ENCODE measurements around the gene EEF2KMT. TPM values are rescaled to one million over a fixed set of nuclear protein-coding genes. Genes with fewer than 3 reads are reported as not detected.

The EEF2KMT gene
- total and polyA plus RNA-seq, 9 of the 15 experiments (the other 6 are each of a cell fraction or from before 2014, with no cell fraction given): 4.2 to 22.7 (median 12.8) TPM

GRCh38 chr16:5054876-5055865 lies 42.4 kb downstream of the EEF2KMT start:
- intact Hi-C loops (cut with micrococcal nuclease): no loop called here
- ATAC-seq: no peak
- no peak overlapping the region for H3K4me3 ChIP-seq
- CTCF ChIA-PET (ENCODE audit: low intra/inter-chr PET ratio): no interaction called here
- H3K9me1 ChIP-seq (ENCODE audit: control insufficient read depth, insufficient read depth, low read length): no peaks in the 10 kb centered on the region
- WGBS (ENCODE audit: insufficient coverage, low coverage, missing lambda C conversion rate): 8% methylated on average over 16 of the region's 16 CpGs
- no peak for FAIRE-seq
- H3K79me2 ChIP-seq (ENCODE audit: control insufficient read depth, insufficient read depth, low read length): no peaks in the 10 kb centered on the region
- H3K36me3 ChIP-seq (ENCODE audit: control insufficient read depth, insufficient read depth, low read length): no peaks in the 10 kb centered on the region
- H3K9me3 ChIP-seq (replicated peaks; ENCODE audit: control insufficient read depth, insufficient read depth, low read depth, low read length): no peaks in the 10 kb centered on the region
- no peak overlapping the region for H3K27ac ChIP-seq (ENCODE audit: extremely low read depth, low read depth, low read length)
- no peak overlapping the region for H2AFZ ChIP-seq (ENCODE audit: low read depth, low read length)
- POLR2A ChIA-PET: interaction anchor here (0.6 to 0.9 kb wide), 3 partner anchors 11 to 13 kb away, joined by 3 to 4 read pairs (median 4); no protein-coding TSS in a partner anchor
- H3K4me2 ChIP-seq (ENCODE audit: insufficient read depth, low read length): no peak overlapping the region
- DNase-seq (ENCODE audit: extremely low read depth in 1 of 4, low spot score in 3 of 4): peak in 1 of 4 experiments; percentile 5
- no TSS peak for BruUV-seq (replicated peaks)
- in situ Hi-C loops (cut with MboI): no loop called here
- no peaks in the 10 kb centered on the region for H4K20me1 ChIP-seq (replicated peaks; ENCODE audit: control insufficient read depth, insufficient read depth, low read length)
- peaks cover 12 to 47% of the 10 kb centered on the region in 2 experiments for H3K27me3 ChIP-seq (ENCODE audit: control insufficient read depth in 2 of 2, insufficient read depth in 2 of 2, low read length in 2 of 2)
- TF ChIP-seq ZBTB43 (CRISPR knock-in tag; IDR thresholded peaks at IDR 0.05): no peak
- TF ChIP-seq ZFP36 (IDR thresholded peaks at IDR 0.05; ENCODE audit: low read depth, low read length, partially characterized antibody): no peak
- no peak for TF ChIP-seq GTF2F1 (IDR thresholded peaks at IDR 0.05; ENCODE audit: low read depth, low read length)
- no peak for TF ChIP-seq ARID2 (IDR thresholded peaks at IDR 0.05)
- no peak for TF ChIP-seq HIVEP1 (CRISPR knock-in tag; IDR thresholded peaks at IDR 0.05)
- TF ChIP-seq KLF16 (IDR thresholded peaks at IDR 0.05): no peak
- no peak for TF ChIP-seq SP2 (IDR thresholded peaks at IDR 0.05; ENCODE audit: extremely low read depth, low read depth, low read length, poor library complexity, severe bottlenecking)
- TF ChIP-seq ZSCAN29 (IDR thresholded peaks at IDR 0.05): no peak
- TF ChIP-seq SNIP1 (IDR thresholded peaks at IDR 0.05; ENCODE audit: low read depth): no peak
- TF ChIP-seq ZNF444 (CRISPR knock-in tag; IDR thresholded peaks at IDR 0.05): no peak
- no peak for TF ChIP-seq ZNF707 (CRISPR knock-in tag; conservative IDR thresholded peaks at IDR 0.05)
- TF ChIP-seq NFIX (CRISPR knock-in tag; IDR thresholded peaks at IDR 0.05; ENCODE audit: low read depth): no peak
- TF ChIP-seq KAT2B (IDR thresholded peaks at IDR 0.05; ENCODE audit: low read depth, low read length): no peak
- no peak for TF ChIP-seq ESRRB (CRISPR knock-in tag; IDR thresholded peaks at IDR 0.05; ENCODE audit: borderline replicate concordance)
- H3K4me1 ChIP-seq (replicated peaks in 1 of 2; ENCODE audit: control insufficient read depth in 2 of 2, insufficient read depth in 2 of 2, low read length in 2 of 2): no peaks in the 10 kb centered on the region
- H3K9ac ChIP-seq (ENCODE audit: insufficient read depth in 1 of 2, low read depth in 2 of 2, low read length in 2 of 2): no peak overlapping the region

Measured in K562 (cell line).